Uterus (tissue), 2 donors: ENCODE measurements around the gene CCIN.
"Not testable (repeated sequence)": the region's sequence is repeated elsewhere in the genome, so short reads cannot be mapped to it uniquely, and the experiment has no call there.

Experiments used
- POLR2A ChIP-seq, 2 donors: fragments of 450-650 bp; IDR thresholded peaks; one replicate each; pipeline ENCODE4 v1.6.1; 2016; ENCODE audit warnings: antibody characterized with exemption in 2 of 2, mild to moderate bottlenecking in 1 of 2, moderate library complexity in 1 of 2
- TF ChIP-seq, protein P1 (sequence below), 4 experiments: fragments of 200-600 bp in 2 of 4; fragments of 450-650 bp in 2 of 4; sonication (generic) in 2 of 4; IDR thresholded peaks; one replicate each; pipeline ENCODE4 v1.5.1; 2016 to 2019; ENCODE audit warnings: antibody characterized with exemption in 4 of 4, mild to moderate bottlenecking in 2 of 4, moderate library complexity in 1 of 4

DNA sequence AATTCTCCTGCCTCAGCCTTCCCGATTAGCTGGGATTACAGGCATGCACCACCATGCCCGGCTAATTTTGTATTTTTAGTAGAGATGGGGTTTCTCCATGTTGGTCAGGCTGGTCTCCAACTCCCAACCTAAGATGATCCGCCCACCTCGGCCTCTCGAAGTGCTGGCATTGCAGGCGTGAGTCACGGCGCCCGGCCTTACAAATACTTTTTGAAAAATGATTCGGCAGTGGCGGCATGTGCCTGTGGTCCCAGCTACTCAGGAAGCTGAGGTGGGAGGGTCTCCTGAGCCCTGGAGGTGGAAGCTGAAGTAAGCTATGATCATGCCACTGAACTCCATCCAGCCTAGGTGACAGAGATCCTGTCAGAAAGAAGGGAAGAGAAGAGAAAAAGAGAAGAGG, 9.1 kb upstream of the CCIN start:
- TF ChIP-seq, protein P1, sequence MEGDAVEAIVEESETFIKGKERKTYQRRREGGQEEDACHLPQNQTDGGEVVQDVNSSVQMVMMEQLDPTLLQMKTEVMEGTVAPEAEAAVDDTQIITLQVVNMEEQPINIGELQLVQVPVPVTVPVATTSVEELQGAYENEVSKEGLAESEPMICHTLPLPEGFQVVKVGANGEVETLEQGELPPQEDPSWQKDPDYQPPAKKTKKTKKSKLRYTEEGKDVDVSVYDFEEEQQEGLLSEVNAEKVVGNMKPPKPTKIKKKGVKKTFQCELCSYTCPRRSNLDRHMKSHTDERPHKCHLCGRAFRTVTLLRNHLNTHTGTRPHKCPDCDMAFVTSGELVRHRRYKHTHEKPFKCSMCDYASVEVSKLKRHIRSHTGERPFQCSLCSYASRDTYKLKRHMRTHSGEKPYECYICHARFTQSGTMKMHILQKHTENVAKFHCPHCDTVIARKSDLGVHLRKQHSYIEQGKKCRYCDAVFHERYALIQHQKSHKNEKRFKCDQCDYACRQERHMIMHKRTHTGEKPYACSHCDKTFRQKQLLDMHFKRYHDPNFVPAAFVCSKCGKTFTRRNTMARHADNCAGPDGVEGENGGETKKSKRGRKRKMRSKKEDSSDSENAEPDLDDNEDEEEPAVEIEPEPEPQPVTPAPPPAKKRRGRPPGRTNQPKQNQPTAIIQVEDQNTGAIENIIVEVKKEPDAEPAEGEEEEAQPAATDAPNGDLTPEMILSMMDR (IDR thresholded peaks at IDR 0.05), result not testable (repeated sequence)
- TF ChIP-seq POLR2A (IDR thresholded peaks at IDR 0.05), result not testable (repeated sequence)
